Stimulated activated memory B cell treated with anti-CD40 and anti-IgM and Interleukin-4, amounts not matched to agents 10 μg/mL and 1 μg/mL and 100 μg/mL, for 72 hours (primary cell): ENCODE data around the gene PUSL1.

ENCODE experiments used
- ATAC-seq: fragments of 150-1000 bp; cut with Tn5 transposase; 2 replicates; pipeline ENCODE4 v1.10.0; 2021
- H3K27ac Mint-ChIP-seq: one replicate; pipeline ENCODE4 v1.8.0; 2022; ENCODE audit warnings: mild to moderate bottlenecking, mixed read lengths
- H3K27me3 Mint-ChIP-seq: one replicate; pipeline ENCODE4 v1.8.0; 2022; ENCODE audit warnings: mixed read lengths
- H3K36me3 Mint-ChIP-seq: one replicate; pipeline ENCODE4 v1.8.0; 2022; ENCODE audit warnings: mixed read lengths
- H3K4me1 Mint-ChIP-seq: one replicate; pipeline ENCODE4 v1.8.0; 2022; ENCODE audit warnings: mixed read lengths
- H3K4me3 Mint-ChIP-seq: one replicate; pipeline ENCODE4 v1.8.0; 2022; ENCODE audit warnings: mild to moderate bottlenecking, moderate library complexity, mixed read lengths
- H3K9me3 Mint-ChIP-seq: one replicate; pipeline ENCODE4 v1.8.0; 2022; ENCODE audit warnings: mixed read lengths

PUSL1 gene

GRCh38 chr1:1331068-1331965, 22.9 kb downstream of the PUSL1 start, which contains the start of gene TAS1R3:
Gene TAS1R3 (plus strand): TSS chr1:1331280. CDS start chr1:1331346, 66 bp downstream.
- Mint-ChIP-seq H3K27me3 (no peaks in the 10 kb centered on the region), H3K27ac (peak within 1 kb of the TSS; percentile 71), H3K4me1 (peaks cover 41% of the 10 kb centered on the region), H3K36me3 (peaks cover 11% of the 10 kb centered on the region), H3K4me3 (peak within 1 kb of the TSS; percentile 49), H3K9me3 (no peaks in the 10 kb centered on the region)
- peak; percentile 4 for ATAC-seq

DNA sequence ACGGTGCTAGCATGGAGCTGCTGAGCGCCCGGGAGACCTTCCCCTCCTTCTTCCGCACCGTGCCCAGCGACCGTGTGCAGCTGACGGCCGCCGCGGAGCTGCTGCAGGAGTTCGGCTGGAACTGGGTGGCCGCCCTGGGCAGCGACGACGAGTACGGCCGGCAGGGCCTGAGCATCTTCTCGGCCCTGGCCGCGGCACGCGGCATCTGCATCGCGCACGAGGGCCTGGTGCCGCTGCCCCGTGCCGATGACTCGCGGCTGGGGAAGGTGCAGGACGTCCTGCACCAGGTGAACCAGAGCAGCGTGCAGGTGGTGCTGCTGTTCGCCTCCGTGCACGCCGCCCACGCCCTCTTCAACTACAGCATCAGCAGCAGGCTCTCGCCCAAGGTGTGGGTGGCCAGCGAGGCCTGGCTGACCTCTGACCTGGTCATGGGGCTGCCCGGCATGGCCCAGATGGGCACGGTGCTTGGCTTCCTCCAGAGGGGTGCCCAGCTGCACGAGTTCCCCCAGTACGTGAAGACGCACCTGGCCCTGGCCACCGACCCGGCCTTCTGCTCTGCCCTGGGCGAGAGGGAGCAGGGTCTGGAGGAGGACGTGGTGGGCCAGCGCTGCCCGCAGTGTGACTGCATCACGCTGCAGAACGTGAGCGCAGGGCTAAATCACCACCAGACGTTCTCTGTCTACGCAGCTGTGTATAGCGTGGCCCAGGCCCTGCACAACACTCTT, 23.8 kb downstream of the PUSL1 start:
- no peak overlapping the region for H3K27ac Mint-ChIP-seq
- H3K27me3 Mint-ChIP-seq, result no peaks in the 10 kb centered on the region
- no peaks in the 10 kb centered on the region for H3K9me3 Mint-ChIP-seq
- ATAC-seq, result no peak
- H3K4me1 Mint-ChIP-seq, result peaks cover 32% of the 10 kb centered on the region
- H3K36me3 Mint-ChIP-seq, result peaks cover 11% of the 10 kb centered on the region
- no peak overlapping the region for H3K4me3 Mint-ChIP-seq

DNA sequence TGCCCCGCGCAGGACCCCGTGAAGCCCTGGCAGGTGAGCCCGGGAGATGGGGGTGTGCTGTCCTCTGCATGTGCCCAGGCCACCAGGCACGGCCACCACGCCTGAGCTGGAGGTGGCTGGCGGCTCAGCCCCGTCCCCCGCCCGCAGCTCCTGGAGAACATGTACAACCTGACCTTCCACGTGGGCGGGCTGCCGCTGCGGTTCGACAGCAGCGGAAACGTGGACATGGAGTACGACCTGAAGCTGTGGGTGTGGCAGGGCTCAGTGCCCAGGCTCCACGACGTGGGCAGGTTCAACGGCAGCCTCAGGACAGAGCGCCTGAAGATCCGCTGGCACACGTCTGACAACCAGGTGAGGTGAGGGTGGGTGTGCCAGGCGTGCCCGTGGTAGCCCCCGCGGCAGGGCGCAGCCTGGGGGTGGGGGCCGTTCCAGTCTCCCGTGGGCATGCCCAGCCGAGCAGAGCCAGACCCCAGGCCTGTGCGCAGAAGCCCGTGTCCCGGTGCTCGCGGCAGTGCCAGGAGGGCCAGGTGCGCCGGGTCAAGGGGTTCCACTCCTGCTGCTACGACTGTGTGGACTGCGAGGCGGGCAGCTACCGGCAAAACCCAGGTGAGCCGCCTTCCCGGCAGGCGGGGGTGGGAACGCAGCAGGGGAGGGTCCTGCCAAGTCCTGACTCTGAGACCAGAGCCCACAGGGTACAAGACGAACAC, 24.5 kb downstream of the PUSL1 start:
- Mint-ChIP-seq H3K4me3 (no peak overlapping the region), H3K27ac (no peak overlapping the region), H3K27me3 (no peaks in the 10 kb centered on the region), H3K9me3 (no peaks in the 10 kb centered on the region), H3K36me3 (peaks cover 10% of the 10 kb centered on the region), H3K4me1 (peaks cover 27% of the 10 kb centered on the region)
- no peak for ATAC-seq

GRCh38 chr1:1333551-1334241, 25.3 kb downstream of the PUSL1 start:
- peaks cover 16% of the 10 kb centered on the region for H3K36me3 Mint-ChIP-seq
- ATAC-seq, result no peak
- H3K9me3 Mint-ChIP-seq, result no peaks in the 10 kb centered on the region
- H3K27me3 Mint-ChIP-seq, result no peaks in the 10 kb centered on the region
- H3K4me1 Mint-ChIP-seq, result peaks cover 24% of the 10 kb centered on the region
- H3K27ac Mint-ChIP-seq, result no peak overlapping the region
- no peak overlapping the region for H3K4me3 Mint-ChIP-seq

DNA sequence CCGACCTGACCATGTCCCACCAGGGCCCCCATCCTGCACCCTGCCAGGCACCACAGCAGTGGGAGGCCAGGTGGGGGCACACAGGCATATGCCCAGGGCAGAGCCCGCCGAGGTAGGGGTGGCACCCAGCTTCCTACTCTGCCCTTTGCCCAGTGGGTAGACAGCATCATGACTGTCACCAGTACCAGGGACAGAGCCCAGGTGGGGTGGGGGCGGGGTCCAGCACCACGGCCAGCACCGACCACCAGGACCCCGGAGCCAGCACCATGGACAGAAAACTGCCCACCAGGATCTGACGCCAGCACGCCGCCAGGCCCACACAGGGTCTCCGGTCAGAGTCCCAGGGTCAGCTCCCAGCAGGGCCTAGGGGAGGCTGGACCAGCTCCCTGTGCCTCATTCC, 26.4 kb downstream of the PUSL1 start:
- Mint-ChIP-seq H3K9me3 (no peaks in the 10 kb centered on the region), H3K4me1 (peaks cover 15% of the 10 kb centered on the region), H3K27ac (no peak overlapping the region), H3K27me3 (no peaks in the 10 kb centered on the region), H3K4me3 (no peak overlapping the region), H3K36me3 (peaks cover 18% of the 10 kb centered on the region)
- ATAC-seq, result no peak

DNA sequence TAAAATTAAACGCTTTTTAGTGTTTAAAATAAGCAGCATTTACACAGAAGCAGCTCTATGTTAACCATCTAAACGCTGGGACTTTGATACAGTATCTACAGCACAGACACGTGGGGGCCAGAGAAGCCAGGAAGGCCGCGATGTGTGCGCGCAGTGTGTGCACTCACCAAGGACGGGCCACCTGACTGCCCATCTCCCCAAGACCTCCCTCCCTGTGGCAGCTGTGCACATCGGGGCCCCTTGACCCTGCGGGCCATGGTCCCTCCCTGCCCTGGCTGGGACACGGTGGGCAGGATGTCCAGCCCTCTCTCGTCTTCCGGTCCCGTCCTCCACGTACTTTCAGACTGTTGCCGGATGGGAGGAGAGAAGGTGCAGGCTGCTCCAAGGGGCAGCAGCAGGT, 26.9 kb downstream of the PUSL1 start:
- H3K9me3 Mint-ChIP-seq, result no peaks in the 10 kb centered on the region
- no peak for ATAC-seq
- no peaks in the 10 kb centered on the region for H3K27me3 Mint-ChIP-seq
- H3K27ac Mint-ChIP-seq, result no peak overlapping the region
- H3K4me3 Mint-ChIP-seq, result no peak overlapping the region
- H3K4me1 Mint-ChIP-seq, result peaks cover 11% of the 10 kb centered on the region
- peaks cover 15% of the 10 kb centered on the region for H3K36me3 Mint-ChIP-seq

- H3K27ac Mint-ChIP-seq, result no peak overlapping the region
- H3K4me1 Mint-ChIP-seq, result peaks cover 5% of the 10 kb centered on the region
- ATAC-seq, result no peak
- no peak overlapping the region for H3K4me3 Mint-ChIP-seq
- H3K9me3 Mint-ChIP-seq, result no peaks in the 10 kb centered on the region
- H3K27me3 Mint-ChIP-seq, result no peaks in the 10 kb centered on the region
- peaks cover 16% of the 10 kb centered on the region for H3K36me3 Mint-ChIP-seq
Measured at GRCh38 chr1:1335792-1336248, 27.4 kb downstream of the PUSL1 start.

DNA sequence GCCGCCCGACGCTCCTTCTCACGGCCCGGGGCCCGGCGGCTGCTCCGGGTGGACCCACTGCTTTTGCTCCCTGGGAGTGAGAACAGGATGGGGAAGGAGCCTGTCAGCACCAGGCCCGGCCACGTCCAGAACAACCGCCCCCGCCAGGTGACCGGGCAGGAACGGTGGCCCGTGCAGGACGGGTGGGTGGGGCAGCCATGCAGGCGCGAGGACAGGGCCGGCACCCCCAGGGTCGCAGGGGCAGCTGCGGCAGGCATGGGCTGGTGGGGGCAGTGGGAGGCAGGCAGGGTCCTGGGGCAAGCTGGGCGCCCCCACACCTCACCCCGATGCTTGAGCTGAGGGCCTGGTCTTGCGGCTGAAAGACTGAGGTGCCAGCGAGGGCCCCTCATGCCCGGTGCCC, 28.0 kb downstream of the PUSL1 start:
- Mint-ChIP-seq H3K36me3 (peaks cover 22% of the 10 kb centered on the region), H3K27ac (no peak overlapping the region), H3K4me1 (no peaks in the 10 kb centered on the region), H3K4me3 (no peak overlapping the region), H3K27me3 (no peaks in the 10 kb centered on the region), H3K9me3 (no peaks in the 10 kb centered on the region)
- ATAC-seq, result no peak

GRCh38 chr1:1336931-1337792, 28.8 kb downstream of the PUSL1 start:
- ATAC-seq, result no peak
- no peak overlapping the region for H3K27ac Mint-ChIP-seq

DNA sequence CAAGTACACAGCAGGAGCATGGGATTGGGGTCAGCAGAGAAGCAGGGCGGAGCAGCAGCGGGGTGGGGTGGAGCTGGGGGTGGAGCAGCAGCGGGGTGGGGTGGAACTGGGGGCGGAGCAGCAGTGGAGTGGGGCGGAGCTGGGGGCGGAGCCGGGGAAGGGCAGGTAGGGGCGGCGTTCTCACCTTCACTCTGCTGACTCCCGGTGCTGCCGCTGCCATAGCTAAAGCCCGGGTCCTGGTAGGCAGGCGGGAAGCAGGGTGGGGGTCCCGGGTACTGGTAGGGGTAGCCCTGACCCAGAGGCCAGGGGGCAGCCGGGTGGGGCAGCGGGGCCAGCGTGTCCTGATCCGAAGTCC, 29.4 kb downstream of the PUSL1 start:
- H3K27me3 Mint-ChIP-seq, result no peaks in the 10 kb centered on the region

More at GRCh38 chr1:1336931-1337792, 28.8 kb downstream of the PUSL1 start:
- no peaks in the 10 kb centered on the region for H3K9me3 Mint-ChIP-seq
- H3K4me1 Mint-ChIP-seq, result no peaks in the 10 kb centered on the region
- H3K4me3 Mint-ChIP-seq, result no peak overlapping the region
- H3K36me3 Mint-ChIP-seq, result peaks cover 23% of the 10 kb centered on the region
- H3K27me3 Mint-ChIP-seq, result no peaks in the 10 kb centered on the region

DNA sequence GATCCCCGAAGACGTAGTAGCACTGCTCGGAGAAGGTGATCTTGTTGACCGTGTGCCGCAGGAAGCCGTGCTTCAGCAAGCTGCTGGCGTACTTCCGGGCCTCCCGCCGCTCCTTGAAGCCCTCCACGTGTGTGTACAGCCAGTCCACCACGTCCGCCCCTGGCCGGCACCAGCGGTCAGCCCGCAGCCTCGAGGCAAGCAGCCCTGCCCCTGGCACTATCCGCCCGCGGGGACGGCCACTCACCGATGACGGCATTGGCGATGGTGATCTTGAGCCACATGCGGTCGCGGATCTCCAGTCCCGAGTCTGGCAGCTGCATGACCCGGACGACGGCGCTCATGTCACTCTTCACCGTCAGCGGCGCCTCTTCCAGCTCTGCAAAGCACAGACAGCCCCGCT, 29.9 kb downstream of the PUSL1 start:
- H3K27ac Mint-ChIP-seq, result no peak overlapping the region
- no peak overlapping the region for H3K4me3 Mint-ChIP-seq
- no peak for ATAC-seq
- H3K4me1 Mint-ChIP-seq, result peaks cover 7% of the 10 kb centered on the region
- H3K27me3 Mint-ChIP-seq, result no peaks in the 10 kb centered on the region
- peaks cover 23% of the 10 kb centered on the region for H3K36me3 Mint-ChIP-seq
- H3K9me3 Mint-ChIP-seq, result no peaks in the 10 kb centered on the region

More for the DNA sequence above, 29.4 kb downstream of the PUSL1 start:
- ATAC-seq, result peak; percentile 22
- H3K4me1 Mint-ChIP-seq, result peaks cover 2% of the 10 kb centered on the region
- peaks cover 23% of the 10 kb centered on the region for H3K36me3 Mint-ChIP-seq
- H3K9me3 Mint-ChIP-seq, result no peaks in the 10 kb centered on the region
- H3K4me3 Mint-ChIP-seq, result no peak overlapping the region
- H3K27ac Mint-ChIP-seq, result no peak overlapping the region

DNA sequence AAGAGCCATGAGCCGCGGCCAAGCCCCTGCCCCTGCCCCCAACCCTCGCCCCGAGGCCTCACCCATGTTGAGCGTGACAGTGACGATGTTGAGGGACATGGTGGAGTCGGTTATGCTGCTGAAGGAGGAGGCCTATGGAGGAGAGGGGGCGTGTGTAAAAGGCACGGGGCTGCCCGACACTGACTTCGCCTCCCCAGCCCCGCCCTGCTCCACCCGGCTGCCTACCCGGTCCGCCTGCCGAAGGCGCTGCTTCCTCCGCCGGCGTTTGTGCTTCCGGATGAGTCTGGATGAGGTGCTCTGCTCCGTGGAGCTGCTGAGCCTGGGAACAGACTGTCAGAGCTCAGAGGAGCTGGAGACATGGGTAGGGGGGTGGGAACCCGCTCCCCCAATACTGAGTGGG, 31.8 kb downstream of the PUSL1 start:
- no peak overlapping the region for H3K27ac Mint-ChIP-seq
- H3K36me3 Mint-ChIP-seq, result peaks cover 23% of the 10 kb centered on the region
- ATAC-seq, result no peak
- no peaks in the 10 kb centered on the region for H3K9me3 Mint-ChIP-seq
- H3K27me3 Mint-ChIP-seq, result no peaks in the 10 kb centered on the region
- H3K4me3 Mint-ChIP-seq, result no peak overlapping the region
- H3K4me1 Mint-ChIP-seq, result peaks cover 12% of the 10 kb centered on the region

DNA sequence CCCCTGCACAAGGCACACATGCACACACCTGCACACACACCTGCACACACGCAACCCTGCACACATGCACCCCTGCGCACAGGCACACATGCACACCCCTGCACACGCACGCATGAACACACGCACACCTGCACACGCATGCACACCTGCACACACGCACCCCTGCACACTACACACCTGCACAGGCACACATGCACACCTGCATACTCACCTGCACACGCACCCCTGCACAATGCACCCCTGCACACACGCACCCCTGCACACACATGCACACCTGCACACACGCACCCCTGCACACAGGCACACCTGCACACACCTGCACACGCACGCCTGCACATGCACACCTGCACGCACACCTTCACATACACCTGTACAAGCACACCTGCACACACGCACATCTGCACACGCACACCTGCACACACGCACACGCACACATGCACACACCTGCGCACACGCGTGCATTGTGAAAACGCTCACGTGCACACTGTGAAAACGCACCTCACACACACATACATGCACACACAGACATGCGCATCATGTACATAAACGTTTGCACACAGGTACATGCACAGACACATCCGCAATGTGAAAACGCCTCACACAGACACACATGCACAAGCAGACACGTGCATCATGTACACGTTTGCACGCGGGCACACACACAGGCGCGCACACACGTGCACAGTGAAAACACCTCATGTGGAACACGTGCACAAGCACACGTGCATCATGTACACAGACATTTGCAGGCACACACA, 32.6 kb downstream of the PUSL1 start:
- no peak for ATAC-seq
- no peak overlapping the region for H3K4me3 Mint-ChIP-seq
- H3K9me3 Mint-ChIP-seq, result no peaks in the 10 kb centered on the region
- H3K36me3 Mint-ChIP-seq, result peaks cover 23% of the 10 kb centered on the region
- H3K27me3 Mint-ChIP-seq, result no peaks in the 10 kb centered on the region
- no peak overlapping the region for H3K27ac Mint-ChIP-seq
- H3K4me1 Mint-ChIP-seq, result peaks cover 15% of the 10 kb centered on the region
